Measurements from ENCODE around the gene DRD4. TPM values are rescaled to one million over a fixed set of nuclear protein-coding genes. Genes with fewer than 3 reads are reported as not detected.

Gene DRD4
- polyA plus RNA-seq, 2 of the 4 experiments (the other 2 are of a cell fraction) = not detected

DNA sequence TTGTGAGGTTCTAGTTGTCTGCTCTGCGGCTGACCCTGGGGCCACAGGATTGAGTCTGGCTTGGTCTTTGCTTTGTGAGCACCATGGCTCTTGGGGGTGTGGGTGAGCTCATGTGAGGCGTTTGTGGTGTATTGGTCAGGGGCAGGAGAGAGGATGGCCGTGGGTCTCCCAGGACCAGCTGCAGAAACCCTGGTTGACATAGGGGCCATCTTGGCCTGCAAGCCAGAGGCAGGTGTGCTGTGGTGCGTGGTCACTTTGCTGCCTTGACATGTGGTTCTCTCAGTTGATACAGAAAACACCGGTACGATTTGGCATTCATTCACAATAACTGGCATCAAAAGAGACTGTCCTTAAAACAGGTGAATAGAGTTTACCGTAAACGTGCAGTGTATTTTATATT lies 49.5 kb upstream of the DRD4 start (continued):
- TF ChIP-seq MYC (IDR thresholded peaks at IDR 0.05; ENCODE audit: borderline replicate concordance, low read length) = no peak
- TF ChIP-seq JUN (IDR thresholded peaks at IDR 0.05) = no peak

DNA sequence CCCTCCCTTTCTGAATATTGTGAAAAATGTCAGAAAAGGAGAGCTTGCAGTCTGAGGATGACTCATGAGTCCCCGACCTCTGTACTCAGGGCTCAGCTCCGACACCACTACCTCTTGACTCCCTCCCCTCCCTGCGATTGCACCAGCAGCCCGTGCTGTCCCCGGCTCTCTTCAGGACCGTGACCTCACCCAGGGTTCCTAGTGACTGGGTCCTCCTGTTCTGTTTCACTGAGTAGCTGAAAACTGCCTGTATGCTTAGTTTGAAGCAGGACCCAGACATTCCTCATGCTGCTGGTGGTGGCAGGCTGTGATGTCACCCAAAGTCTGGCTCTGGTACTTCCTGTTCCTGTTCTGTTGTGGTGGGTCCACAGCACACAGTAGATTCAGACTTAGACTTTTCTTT lies 49.1 kb upstream of the DRD4 start:
- DNase-seq (ENCODE audit: low read depth in 1 of 2, low spot score in 1 of 2) = peak; percentile 54 to 73
- Histone ChIP-seq H3K4me3 (no peak overlapping the region), H3K4me2 (peak overlapping the region; percentile 57), H3K9me3 (no peaks in the 10 kb centered on the region), H3K4me1 (peaks cover 23% of the 10 kb centered on the region), H3K27ac (peak overlapping the region; percentile 77 to 82)
- 14% methylated on average over 6 of the region's 6 CpGs for WGBS (ENCODE audit: missing lambda C conversion rate)
- CTCF ChIA-PET = interaction anchor here (1.2 to 1.7 kb wide), 3 partner anchors 13 to 33 kb away, joined by 3 to 6 read pairs (median 6); no protein-coding TSS in a partner anchor
- peak; percentile 87 to 94 for ATAC-seq
- POLR2A ChIA-PET = interaction anchor here (0.9 kb wide), 1 partner anchor 12 kb away, joined by 5 read pairs; the partner anchor contains the start of gene PHRF1
- no peak for TF ChIP-seq RAD21 (conservative IDR thresholded peaks at IDR 0.05 in 1 of 2, IDR thresholded peaks at IDR 0.05 in 1 of 2)
- TF ChIP-seq POLR2A (IDR thresholded peaks at IDR 0.05; ENCODE audit: low read length) = no peak
- TF ChIP-seq CEBPB (IDR thresholded peaks at IDR 0.05) = 0 out of 4 replicates have a peak, but pooled peaks have one; percentile 14 to 28
- TF ChIP-seq RARB (CRISPR knock-in tag; IDR thresholded peaks at IDR 0.05) = no peak
- no peak for TF ChIP-seq RCOR1 (IDR thresholded peaks at IDR 0.05; ENCODE audit: low read depth, low read length)
- TF ChIP-seq FOSL2 (IDR thresholded peaks at IDR 0.05) = peak; percentile 65; the same call in 1 of the 2 replicates
- peak; percentile 77 for TF ChIP-seq FOSL2 (CRISPR knock-in tag; IDR thresholded peaks at IDR 0.05)
- TF ChIP-seq, protein P1, sequence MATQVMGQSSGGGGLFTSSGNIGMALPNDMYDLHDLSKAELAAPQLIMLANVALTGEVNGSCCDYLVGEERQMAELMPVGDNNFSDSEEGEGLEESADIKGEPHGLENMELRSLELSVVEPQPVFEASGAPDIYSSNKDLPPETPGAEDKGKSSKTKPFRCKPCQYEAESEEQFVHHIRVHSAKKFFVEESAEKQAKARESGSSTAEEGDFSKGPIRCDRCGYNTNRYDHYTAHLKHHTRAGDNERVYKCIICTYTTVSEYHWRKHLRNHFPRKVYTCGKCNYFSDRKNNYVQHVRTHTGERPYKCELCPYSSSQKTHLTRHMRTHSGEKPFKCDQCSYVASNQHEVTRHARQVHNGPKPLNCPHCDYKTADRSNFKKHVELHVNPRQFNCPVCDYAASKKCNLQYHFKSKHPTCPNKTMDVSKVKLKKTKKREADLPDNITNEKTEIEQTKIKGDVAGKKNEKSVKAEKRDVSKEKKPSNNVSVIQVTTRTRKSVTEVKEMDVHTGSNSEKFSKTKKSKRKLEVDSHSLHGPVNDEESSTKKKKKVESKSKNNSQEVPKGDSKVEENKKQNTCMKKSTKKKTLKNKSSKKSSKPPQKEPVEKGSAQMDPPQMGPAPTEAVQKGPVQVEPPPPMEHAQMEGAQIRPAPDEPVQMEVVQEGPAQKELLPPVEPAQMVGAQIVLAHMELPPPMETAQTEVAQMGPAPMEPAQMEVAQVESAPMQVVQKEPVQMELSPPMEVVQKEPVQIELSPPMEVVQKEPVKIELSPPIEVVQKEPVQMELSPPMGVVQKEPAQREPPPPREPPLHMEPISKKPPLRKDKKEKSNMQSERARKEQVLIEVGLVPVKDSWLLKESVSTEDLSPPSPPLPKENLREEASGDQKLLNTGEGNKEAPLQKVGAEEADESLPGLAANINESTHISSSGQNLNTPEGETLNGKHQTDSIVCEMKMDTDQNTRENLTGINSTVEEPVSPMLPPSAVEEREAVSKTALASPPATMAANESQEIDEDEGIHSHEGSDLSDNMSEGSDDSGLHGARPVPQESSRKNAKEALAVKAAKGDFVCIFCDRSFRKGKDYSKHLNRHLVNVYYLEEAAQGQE (IDR thresholded peaks at IDR 0.05) = no peak
- TF ChIP-seq HOXA7 (CRISPR knock-in tag; IDR thresholded peaks at IDR 0.05) = no peak
- TF ChIP-seq FOXS1 (CRISPR knock-in tag; IDR thresholded peaks at IDR 0.05) = no peak
- TF ChIP-seq MAZ (IDR thresholded peaks at IDR 0.05; ENCODE audit: borderline replicate concordance, low read depth, low read length) = no peak
- FAIRE-seq = no peak

DNA sequence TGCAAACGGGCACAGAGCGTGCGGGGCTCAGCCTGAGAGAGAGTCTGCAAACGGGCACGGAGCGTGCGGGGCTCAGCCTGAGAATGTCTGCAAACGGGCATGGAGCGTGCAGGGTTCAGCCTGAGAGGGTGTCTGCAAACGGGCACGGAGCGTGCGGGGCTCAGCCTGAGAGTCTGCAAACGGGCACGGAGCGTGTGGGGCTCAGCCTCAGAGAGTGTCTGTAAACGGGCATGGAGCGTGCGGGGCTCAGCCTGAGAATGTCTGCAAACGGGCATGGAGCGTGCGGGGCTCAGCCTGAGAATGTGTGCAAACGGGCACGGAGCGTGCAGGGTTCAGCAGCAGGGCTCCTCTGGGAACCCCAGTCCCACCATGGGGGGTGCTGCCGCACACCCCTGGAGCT lies 47.3 kb upstream of the DRD4 start:
- no peak for DNase-seq (ENCODE audit: low read depth in 1 of 2, low spot score in 1 of 2)
- FAIRE-seq = no peak
- no peak for ATAC-seq
- H3K4me3 ChIP-seq = no peak overlapping the region
- WGBS (ENCODE audit: missing lambda C conversion rate) = 89% methylated on average over 26 of the region's 26 CpGs
- no peaks in the 10 kb centered on the region for H3K9me3 ChIP-seq
- peaks cover 29% of the 10 kb centered on the region for H3K4me1 ChIP-seq
- no peak for TF ChIP-seq KDM5A (IDR thresholded peaks at IDR 0.05)
- TF ChIP-seq, protein P2, sequence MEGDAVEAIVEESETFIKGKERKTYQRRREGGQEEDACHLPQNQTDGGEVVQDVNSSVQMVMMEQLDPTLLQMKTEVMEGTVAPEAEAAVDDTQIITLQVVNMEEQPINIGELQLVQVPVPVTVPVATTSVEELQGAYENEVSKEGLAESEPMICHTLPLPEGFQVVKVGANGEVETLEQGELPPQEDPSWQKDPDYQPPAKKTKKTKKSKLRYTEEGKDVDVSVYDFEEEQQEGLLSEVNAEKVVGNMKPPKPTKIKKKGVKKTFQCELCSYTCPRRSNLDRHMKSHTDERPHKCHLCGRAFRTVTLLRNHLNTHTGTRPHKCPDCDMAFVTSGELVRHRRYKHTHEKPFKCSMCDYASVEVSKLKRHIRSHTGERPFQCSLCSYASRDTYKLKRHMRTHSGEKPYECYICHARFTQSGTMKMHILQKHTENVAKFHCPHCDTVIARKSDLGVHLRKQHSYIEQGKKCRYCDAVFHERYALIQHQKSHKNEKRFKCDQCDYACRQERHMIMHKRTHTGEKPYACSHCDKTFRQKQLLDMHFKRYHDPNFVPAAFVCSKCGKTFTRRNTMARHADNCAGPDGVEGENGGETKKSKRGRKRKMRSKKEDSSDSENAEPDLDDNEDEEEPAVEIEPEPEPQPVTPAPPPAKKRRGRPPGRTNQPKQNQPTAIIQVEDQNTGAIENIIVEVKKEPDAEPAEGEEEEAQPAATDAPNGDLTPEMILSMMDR (IDR thresholded peaks at IDR 0.05) = no peak
- TF ChIP-seq PHF8 (IDR thresholded peaks at IDR 0.05; ENCODE audit: borderline replicate concordance, low read depth) = no peak
- TF ChIP-seq, protein P3, sequence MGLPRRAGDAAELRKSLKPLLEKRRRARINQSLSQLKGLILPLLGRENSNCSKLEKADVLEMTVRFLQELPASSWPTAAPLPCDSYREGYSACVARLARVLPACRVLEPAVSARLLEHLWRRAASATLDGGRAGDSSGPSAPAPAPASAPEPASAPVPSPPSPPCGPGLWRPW (IDR thresholded peaks at IDR 0.05) = no peak
- no peak for TF ChIP-seq ESRRA (IDR thresholded peaks at IDR 0.05; ENCODE audit: borderline replicate concordance, low read length)
- no peak for TF ChIP-seq NR3C1 (IDR thresholded peaks at IDR 0.05)
- no peak for TF ChIP-seq GATA3 (IDR thresholded peaks at IDR 0.05; ENCODE audit: borderline replicate concordance)
- no peak for TF ChIP-seq SMC3 (IDR thresholded peaks at IDR 0.05)
- TF ChIP-seq, protein P4, sequence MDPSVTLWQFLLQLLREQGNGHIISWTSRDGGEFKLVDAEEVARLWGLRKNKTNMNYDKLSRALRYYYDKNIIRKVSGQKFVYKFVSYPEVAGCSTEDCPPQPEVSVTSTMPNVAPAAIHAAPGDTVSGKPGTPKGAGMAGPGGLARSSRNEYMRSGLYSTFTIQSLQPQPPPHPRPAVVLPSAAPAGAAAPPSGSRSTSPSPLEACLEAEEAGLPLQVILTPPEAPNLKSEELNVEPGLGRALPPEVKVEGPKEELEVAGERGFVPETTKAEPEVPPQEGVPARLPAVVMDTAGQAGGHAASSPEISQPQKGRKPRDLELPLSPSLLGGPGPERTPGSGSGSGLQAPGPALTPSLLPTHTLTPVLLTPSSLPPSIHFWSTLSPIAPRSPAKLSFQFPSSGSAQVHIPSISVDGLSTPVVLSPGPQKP (IDR thresholded peaks at IDR 0.05; ENCODE audit: low read depth, low read length) = no peak
- no peak for TF ChIP-seq KDM1A (IDR thresholded peaks at IDR 0.05; ENCODE audit: low read depth)
- TF ChIP-seq FOSB (CRISPR knock-in tag; IDR thresholded peaks at IDR 0.05) = no peak
- TF ChIP-seq POLR2AphosphoS2 (conservative IDR thresholded peaks at IDR 0.05; ENCODE audit: low read length) = no peak
- no peak for TF ChIP-seq RAD21 (conservative IDR thresholded peaks at IDR 0.05 in 1 of 2, IDR thresholded peaks at IDR 0.05 in 1 of 2)
- TF ChIP-seq MAZ (IDR thresholded peaks at IDR 0.05; ENCODE audit: borderline replicate concordance, low read depth, low read length) = no peak
- ChIA-PET POLR2A (no interaction called here), CTCF (interaction anchor here (0.7 to 1.7 kb wide), 2 partner anchors 10 to 23 kb away, joined by 3 read pairs; no protein-coding TSS in a partner anchor)
- no peak overlapping the region for H3K27ac ChIP-seq
- no peak overlapping the region for H3K4me2 ChIP-seq

Measured in A549 (cell line).